ENCODE measurements around the gene F10.
"Not testable (repeated sequence)": the region's sequence is repeated elsewhere in the genome, so short reads cannot be mapped to it uniquely, and the experiment has no call there.

F10 gene

DNA sequence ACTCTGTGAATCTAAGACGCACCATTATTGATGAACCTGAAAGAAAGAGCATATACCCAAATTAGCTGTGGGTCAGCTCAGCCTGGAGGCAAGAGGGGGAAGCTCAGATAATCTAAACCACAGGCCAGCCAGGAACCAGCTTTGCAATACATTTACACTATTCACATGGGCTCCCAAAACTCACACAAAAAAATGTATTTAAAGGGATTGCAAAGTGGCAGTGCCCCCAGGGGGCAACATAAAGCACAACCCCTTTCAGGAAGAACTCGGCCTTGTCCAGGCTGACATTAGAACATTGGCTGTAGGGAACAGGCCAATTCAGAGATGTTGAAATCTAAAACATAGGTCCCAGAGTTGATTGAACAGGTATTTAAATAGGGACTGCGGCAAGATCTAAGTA is 32.6 kb downstream of the F10 start:
- DNase-seq: no peak

DNA sequence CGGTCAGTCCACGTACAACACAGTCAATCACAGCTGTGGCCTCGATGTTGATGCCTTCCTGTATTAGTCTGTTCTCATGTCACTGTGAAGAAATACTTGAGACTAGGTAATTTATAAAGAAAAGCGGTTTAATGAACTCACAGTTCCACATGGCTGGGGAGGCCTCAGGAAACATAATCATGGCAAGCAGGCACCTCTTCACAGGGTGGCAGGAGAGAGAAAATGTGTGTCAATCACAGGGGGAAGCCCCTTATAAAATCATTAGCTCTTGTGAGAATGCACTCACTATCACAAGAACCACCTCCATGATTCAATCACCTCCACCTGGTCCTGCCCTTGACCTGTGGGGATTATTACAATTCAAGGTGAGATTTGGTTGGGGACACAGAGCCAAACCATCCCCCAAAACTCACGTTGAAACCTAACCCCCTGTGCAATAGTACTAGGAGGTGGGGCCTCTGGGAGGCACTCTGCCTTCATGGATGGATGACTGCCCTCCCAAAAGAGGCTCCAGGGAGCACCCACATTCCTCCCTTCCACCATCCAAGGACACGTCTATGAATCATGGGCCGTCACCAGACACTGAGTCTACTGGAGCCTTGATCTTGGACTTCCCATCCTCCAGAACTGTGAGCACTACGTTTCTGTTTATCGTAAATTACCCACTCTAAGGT is 33.5 kb downstream of the F10 start:
- no peak for DNase-seq

DNA sequence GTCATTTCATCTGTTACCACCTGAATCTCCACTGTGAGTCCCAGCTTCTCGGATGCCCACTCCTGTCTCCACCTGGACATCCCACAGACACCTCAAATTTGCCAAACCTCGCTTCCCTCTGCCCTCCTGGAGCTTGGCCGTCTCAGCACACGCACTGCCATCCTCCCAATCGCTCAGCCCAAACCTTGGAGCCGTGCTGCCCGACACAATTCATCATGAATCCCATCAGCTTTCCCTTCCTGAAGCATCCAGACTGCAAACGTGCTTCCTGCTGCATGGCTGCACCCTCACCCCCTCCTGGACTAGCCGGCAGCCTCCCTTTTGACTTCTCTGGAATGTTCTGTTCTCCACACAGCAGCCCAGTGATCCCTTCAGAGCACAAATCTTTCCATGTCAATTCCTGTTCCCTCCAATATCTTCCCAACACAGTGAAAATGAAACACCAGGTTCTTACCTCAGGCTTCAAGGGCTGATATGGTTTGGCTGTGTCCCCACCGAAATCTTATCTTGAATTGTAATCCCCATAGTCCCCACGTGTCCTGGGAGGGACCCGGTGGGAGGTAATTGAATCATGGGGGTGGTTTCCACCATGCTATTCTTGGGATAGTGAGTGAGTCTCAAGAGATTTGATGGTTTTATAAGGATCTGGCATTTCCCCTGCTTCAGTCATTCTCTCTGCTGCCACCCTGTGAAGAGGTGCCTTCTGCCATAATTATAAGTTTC is 34.8 kb downstream of the F10 start:
- DNase-seq: no peak

DNA sequence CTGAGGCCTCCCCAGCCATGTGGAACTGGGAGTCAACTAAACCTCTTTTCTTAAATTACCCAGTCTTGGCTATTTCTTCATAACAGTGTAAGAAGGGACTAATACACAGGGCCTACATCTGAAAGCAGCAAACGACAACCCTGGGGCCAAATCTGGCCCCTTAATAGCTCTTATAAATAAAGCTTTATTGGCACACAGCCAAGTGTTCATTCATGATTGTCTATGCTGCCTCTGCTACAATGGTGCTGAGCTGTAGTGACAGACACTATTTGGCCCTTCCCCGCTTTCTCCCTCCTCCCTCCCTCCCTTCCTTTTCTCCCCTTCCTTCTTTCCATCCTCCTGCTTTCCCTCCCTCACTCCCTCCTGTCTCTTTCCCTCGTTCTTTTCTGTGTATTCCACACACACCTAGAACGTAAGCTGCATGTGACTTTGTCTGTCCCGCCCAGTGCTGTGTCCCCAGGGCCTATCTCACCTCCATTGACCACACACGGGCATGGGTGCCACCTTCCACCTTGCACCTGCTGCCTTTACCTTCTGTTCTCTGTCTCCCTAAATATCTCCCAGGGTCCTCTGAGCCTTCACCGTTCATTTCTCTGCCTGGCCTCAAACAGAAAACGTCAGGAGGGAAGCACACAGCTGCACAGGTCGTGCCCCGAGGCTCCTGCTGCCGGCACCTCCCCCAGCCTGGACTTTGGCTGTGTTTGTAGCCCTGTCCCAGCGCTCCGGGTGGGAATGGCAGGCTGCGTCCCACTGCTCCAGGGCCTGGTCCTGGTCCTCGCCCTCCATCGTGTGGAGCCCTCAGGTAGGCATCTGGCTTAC is 35.5 kb downstream of the F10 start, which contains the start of gene PROZ:
Gene PROZ (plus strand): TSS at position 720 of the 819 bp plus-strand sequence. CDS start 13 bp downstream, at position 733.
- no peak for DNase-seq

DNA sequence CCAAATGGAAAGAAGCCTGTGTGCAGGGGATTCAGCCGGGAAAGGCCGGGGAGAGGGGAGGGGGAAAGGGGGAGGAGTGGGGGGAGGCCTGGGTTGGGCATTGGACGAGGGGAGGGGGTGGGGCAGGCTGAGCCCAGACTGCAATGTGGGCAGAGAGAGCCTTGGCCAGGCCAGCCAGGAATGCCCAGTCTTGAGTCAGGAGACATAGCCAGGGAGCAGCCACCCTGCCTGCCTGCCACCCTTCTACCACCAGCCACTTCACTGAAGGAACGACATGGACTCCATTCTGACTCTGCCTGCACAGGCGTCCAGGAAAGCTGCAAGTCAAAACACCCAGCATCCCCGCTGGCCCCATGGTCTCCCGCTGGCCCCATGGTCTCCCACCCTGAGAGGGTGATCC is 36.3 kb downstream of the F10 start:
- DNase-seq: no peak

DNA sequence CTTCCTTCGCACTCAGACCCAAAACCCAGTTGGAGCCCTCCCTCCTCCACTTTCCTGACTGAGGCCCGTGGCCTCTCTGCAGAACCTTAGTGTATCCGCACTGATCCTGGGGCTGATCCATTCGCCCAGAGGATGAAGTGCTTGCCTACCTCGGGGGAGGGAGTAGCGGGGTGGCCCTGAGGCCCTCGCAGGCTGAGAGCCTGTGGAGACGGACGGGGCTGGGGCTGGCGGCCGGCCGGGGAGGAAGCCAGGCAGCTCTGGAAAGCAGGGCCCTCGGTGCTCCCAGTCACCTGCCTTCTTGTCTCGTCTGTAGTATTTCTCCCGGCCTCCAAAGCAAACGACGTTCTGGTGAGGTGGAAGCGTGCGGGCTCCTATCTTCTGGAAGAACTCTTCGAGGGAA is 37.1 kb downstream of the F10 start:
- DNase-seq: no peak

DNA sequence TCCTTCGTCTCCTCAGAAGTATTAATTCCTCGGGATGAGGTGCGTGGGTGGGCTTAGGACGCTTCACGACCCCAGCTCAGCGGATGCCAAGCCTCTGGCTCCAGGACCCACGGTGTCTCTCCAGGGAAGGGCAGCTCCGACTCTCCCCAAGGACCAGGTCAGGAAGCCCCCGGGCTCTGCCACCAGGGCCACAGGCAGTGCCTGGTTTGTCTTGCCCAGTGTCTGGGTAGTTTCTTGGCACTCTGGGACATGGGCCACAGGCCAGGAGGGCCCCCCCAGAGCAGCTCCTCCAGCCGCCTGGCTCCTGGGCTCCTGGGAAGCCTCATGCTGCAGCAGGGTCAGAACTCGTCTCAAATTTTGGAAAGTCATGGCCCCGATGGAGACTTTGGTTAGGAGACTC is 38.4 kb downstream of the F10 start:
- no peak for DNase-seq

DNA sequence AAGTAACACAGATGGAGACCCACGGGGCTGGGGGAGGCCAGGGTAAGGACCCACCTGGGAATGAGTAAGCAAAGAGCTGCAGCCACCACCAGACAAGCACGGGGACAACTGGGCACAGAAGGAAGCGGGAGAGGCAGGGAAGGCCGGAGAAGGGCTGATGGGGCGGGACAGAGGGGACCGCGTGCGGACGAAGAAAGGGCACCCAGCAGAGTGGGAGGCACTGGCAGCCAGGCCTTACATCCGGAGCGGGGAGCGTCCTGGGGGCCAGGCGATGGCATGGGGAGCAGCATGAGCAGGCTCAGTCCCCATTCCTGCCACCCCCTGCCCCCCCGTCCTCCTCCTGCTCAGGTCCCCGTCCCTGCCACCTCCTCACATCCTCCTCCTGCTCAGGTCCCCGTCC is 38.8 kb downstream of the F10 start:
- no peak for DNase-seq

DNA sequence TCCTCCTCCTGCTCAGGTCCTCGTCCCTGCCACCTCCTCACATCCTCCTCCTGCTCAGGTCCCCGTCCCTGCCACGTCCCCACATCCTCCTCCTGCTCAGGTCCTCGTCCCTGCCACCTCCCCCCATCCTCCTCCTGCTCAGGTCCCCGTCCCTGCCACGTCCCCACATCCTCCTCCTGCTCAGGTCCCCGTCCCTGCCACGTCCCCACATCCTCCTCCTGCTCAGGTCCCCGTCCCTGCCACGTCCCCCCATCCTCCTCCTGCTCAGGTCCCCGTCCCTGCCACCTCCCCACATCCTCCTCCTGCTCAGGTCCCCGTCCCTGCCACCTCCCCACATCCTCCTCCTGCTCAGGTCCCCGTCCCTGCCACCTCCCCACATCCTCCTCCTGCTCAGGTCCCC is 39.4 kb downstream of the F10 start:
- not testable (repeated sequence) for DNase-seq

DNA sequence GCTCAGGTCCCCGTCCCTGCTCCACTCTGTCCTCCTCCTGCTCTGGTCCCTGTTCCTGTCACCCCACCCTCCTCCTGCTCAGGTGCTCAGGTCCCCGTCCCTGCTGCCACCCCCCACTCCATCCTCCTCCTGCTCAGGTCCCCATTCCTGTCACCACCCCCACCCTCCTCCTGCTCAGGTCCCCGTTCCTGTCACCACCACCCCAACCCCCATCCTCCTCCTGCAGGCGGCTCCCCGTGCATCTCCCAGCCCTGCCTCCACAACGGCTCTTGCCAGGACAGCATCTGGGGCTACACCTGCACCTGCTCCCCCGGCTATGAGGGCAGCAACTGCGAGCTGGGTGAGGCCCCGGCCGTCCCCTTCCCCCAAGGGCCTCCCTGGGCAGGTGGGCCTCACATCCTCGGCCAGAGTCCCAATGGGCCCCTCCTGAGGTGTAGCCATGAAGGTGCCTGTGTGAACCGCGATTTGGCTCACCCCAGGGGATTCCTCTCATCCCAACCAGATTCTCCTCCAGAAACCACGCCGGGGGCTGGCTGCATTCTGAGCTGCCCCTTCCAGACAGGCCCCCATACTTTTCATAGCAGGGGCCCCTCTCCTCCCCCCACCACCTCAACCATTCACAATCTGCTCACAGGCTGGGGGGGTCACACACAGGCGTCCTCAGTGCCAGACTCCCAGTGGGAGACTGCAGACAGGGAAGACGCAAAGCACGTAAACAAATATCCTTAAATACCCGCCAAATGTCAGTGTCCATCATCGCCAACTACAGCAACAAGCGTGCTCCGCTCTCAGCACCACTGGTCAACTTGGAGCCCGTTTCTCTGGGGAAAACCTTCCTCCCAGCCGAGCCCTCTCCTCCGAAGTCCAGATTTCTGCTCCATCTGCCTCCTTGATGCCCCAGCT is 40.4 kb downstream of the F10 start:
- no peak for DNase-seq

DNA sequence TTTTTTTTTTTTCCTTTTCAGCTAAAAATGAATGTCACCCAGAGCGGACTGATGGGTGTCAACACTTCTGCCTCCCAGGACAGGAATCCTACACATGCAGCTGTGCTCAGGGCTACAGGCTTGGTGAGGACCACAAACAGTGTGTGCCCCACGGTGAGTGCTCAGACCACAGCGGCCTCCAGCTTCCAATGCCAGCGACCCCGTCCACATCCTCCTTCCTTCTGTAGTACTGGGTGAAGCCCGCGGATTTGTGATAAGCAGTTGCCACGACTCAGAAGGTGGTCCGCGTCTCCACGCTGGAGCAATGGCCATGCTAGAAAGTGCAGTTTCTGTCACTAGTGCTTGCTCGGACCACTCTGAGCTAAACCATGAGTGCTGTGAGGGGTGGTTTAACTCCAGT is 41.9 kb downstream of the F10 start:
- no peak for DNase-seq

DNA sequence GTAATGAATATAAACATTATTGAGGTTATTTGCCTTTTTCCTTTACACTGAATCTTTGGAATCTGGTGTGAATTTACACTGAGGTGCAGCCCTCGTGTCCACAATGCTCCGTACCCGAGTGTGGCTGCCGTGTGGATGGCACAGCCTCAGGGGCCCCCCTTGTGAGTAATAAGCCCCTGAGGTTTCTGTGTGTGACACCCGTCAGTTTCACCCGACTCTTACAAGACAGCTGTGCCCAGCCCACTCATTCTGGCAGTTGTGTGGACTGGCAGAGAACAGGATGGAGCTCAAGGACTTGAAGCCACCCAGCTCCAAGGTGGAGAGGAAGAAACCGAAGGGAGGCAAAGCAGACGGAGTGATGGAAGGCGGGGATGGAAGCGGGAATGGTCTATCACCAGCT is 43.7 kb downstream of the F10 start:
- DNase-seq: no peak

DNA sequence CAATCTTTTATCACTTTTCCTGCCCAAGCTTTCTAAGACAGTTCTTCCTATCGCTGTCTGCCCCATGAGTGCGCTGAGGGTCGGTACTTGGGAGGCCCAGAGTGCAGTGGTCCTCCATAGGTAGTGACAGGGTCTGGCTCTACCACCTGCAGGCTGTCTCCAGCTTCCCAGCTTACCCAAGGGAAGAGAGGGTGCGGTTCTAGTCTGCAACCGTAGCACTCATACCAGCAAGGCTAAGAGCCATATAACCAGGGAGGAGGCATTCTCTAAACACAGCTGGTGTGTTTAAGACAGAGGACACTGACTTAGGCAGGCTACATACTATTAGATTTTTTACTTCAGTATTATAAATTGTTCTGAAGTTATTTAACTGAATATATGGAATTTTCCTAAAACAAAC is 44.1 kb downstream of the F10 start:
- DNase-seq: no peak

DNA sequence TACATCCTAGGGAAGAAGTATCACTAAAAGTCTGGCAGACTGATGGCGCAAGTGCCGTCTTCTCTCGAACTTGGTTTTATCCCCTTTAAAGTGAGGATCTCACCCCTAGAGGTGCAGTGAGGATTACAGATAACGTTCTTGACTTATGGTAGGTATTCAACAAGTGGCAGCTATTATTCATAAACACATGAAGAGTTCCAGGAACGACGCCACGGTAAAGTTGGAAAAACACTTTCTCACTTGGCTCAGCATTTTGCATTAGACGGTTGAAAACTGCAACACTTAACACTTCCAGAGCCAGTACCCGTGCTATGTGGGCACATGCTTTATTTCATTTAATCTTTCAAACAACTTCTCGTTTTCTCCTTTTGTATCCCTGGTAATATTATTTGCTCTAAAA is 44.6 kb downstream of the F10 start:
- DNase-seq: no peak

DNA sequence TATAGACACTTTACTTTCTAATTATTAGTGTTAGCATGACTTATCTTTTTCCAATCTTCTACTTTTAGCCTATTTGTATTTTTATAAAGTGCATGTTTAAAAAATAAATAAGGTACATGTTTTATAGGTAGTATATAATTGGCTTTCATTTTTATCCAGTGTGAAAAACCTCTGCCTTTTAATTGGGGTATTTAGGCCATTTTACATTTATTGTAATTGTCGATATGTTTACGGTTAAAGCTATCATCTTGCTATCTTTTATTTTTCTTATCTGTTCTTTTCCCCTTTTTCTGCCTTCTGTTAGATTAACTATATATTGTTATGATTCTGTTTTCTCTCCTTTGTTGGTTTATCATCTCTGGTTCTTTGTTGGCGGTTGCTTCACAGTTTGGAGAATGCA is 45.0 kb downstream of the F10 start:
- no peak for DNase-seq

DNA sequence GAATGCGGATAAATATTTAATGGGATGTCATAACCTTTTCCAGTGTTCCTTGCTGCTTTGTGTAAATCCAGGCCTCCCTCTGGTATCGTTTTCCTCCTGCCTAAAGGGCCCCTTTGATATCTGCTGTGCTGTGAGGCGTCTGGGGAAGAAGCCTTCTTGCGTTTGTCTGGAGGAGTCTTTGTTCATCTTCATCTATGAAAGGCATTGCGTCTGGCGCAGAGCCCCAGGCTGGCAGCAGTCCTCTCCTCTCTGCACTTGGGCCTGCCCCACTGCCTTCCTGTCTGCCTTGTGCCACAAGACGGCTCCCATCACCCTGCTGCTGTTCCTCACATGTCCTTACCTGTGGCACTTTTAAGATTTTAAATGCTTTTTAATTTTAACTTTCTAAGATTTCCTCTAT is 45.6 kb downstream of the F10 start:
- DNase-seq: no peak

DNA sequence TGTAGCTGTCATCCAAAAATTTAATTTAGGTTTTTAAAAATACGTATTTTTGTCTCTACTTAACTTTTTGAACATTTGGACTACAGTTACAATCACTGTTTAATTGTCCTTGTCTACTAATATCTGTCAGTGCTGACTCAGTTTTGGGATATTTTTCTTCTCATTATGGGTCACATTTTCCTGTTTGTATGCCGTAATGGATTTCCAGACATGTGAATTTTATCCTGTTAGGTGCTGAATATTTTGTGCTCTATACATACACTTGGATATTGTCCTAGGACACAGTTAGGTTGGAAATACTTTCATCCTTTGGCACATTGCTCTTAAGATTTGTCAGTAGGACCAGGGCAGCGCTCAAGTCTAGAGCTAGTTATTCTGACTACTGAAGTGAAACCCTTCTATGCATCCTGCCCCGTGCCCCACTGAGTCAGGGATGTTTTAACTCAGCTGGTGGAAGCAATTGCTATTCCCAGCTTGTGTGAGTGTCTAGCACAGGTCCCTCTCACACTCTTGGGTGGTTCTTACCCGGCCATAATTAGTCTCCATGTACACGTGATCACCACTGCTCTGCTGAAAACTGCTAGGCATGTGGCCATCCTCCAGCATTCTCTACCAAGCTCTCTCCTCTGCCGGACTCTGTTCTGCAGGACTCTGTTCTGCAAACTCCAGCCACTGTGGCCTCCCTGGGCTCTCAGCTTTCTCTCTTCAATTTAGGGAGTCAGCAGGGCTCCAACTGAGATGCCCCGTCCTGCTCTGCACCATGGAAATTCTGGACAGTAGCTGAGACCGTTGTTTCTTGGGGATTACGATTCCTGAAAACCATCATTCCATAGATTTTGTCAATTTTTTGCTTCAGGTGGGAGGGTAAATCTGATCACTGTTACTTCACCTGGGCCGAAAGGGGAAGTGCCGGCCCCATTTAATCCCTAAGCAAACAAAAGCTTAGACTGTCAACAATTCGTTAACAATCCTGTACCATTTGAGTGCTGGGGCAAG is 47.0 kb downstream of the F10 start:
- DNase-seq: no peak

DNA sequence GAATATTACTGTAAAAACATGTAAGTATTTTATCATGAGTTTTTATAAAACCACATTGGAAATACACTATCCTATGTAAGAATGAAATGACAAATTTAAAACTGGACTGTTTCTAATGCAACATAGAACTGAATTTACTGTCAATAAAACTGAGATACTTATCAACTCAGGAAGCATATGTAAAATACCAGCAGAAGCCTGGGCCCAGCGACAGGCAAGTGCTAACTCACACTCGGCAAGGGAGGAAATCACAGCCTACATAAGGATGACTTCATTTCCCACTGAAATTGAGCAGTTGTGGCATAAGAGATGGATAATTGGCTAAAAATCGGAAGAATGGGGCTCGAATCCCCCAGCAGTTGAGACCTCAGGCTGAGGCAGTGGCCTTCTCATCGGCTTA is 47.9 kb downstream of the F10 start:
- no peak for DNase-seq

DNA sequence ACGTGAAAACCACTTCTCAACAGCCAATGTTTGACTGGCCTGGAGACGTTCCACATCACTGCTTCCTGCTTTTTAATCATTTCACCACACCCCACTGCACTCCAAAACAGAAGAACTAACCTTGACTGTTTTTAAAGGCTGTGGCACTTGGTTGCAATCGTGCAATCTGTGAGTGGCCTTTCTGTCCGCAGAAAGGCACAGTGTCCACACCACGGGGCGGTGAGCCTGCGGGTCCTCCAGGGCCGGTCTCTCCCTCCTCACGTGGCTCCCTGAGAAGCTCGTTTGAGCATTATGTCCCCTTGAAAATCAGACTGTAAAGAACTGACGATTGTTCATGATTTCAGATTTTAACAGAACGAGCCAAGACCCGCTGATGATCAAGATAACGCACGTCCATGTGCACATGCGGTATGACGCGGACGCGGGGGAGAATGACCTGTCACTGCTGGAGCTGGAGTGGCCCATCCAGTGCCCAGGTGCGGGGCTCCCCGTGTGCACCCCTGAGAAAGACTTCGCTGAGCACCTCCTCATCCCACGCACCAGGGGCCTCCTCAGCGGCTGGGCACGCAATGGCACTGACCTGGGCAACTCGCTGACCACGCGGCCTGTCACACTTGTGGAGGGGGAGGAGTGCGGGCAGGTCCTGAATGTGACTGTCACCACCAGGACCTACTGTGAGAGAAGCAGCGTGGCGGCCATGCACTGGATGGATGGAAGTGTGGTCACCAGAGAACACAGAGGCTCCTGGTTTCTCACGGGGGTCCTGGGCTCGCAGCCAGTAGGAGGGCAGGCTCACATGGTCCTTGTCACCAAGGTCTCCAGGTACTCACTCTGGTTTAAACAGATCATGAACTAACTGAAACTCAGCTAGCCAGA is 48.9 kb downstream of the F10 start:
- no peak for DNase-seq

DNA sequence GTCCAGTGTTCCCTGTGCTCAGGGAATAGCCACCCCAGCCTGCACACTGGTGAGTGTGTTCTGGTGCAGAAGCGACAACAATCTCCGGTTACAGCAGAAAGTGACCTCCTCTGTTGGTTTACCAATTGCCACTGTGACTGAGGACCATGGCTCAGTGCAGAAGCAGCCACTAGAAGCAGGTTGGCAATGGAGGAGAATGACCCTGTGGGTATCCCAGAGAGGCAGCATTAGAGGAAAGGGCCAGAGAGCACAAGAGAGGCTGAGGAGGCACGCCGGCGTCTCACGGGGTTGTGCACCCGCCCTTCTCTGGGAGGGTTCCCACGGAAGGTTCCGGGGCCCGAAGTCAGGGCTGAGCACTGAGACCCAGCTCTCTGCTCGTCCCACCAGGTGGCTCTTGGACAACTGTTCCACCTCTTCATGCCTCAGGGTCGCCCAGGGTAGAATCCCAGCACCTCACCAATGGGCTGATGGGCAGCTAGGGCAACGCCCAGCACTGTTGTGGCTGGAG is 49.9 kb downstream of the F10 start:
- DNase-seq: no peak

All from bone marrow (tissue), 2 donors.